22Rv1 (cell line): ENCODE results near the gene LLGL1.

ENCODE experiments used
- CTCF ChIP-seq: fragments of 450-650 bp; IDR thresholded peaks from 2 replicates; pipeline ENCODE4 v1.5.1; 2017; ENCODE audit warnings: mild to moderate bottlenecking
- ZFX ChIP-seq: fragments of 450-650 bp; IDR thresholded peaks from 2 replicates; pipeline ENCODE4 v1.6.1; 2017; ENCODE audit warnings: antibody characterized with exemption, borderline replicate concordance

GRCh38 chr17:18191967-18192366 lies 33.5 kb upstream of the LLGL1 start:
- no peak for TF ChIP-seq CTCF
- no peak for TF ChIP-seq ZFX
